GM19438 (cell line): ENCODE data around the gene PCNX2.

Experiments used
- ATAC-seq: cut with Tn5 transposase; IDR thresholded peaks from one replicate; pipeline ENCODE4 v1.9.1; 2021; ENCODE audit warnings: low read depth; ENCODE audit not compliant: unreplicated experiment

The PCNX2 gene

GRCh38 chr1:233295237-233295974 lies at the start of gene PCNX2:
Gene PCNX2, minus strand, starts transcription at chr1:233295725. Its CDS starts 247 bp downstream, at chr1:233295478.
- peak; percentile 81 for ATAC-seq

GRCh38 chr1:233343262-233343661 lies 47.7 kb upstream of the PCNX2 start:
- ATAC-seq, result no peak

- ATAC-seq, result no peak
Measured at GRCh38 chr1:233342086-233342485, 46.6 kb upstream of the PCNX2 start.

- ATAC-seq, result no peak
Measured at GRCh38 chr1:233340966-233341516, 45.5 kb upstream of the PCNX2 start.

- no peak for ATAC-seq
Measured at GRCh38 chr1:233340031-233340555, 44.6 kb upstream of the PCNX2 start.

- ATAC-seq, result no peak
Measured at GRCh38 chr1:233338102-233338501, 42.6 kb upstream of the PCNX2 start.

- no peak for ATAC-seq
Measured at GRCh38 chr1:233337505-233337904, 42.0 kb upstream of the PCNX2 start.

GRCh38 chr1:233336554-233337456 lies 41.3 kb upstream of the PCNX2 start:
- ATAC-seq, result no peak

GRCh38 chr1:233334092-233334491 lies 38.6 kb upstream of the PCNX2 start:
- ATAC-seq, result no peak

GRCh38 chr1:233333086-233333485 lies 37.6 kb upstream of the PCNX2 start:
- ATAC-seq, result no peak

- no peak for ATAC-seq
Measured at GRCh38 chr1:233331676-233332519, 36.4 kb upstream of the PCNX2 start.

GRCh38 chr1:233328142-233328921 lies 32.8 kb upstream of the PCNX2 start:
- ATAC-seq, result peak; percentile 32

- peak; percentile 53 for ATAC-seq
Measured at GRCh38 chr1:233327651-233328141, 32.2 kb upstream of the PCNX2 start, which contains the start of gene MAP3K21. Gene MAP3K21, plus strand, starts transcription at chr1:233327724. Its CDS starts 305 bp downstream, at chr1:233328029.

GRCh38 chr1:233326811-233327650 lies 31.5 kb upstream of the PCNX2 start:
- peak; percentile 81 for ATAC-seq

- ATAC-seq, result no peak
Measured at GRCh38 chr1:233326319-233326718, 30.8 kb upstream of the PCNX2 start.

GRCh38 chr1:233323718-233324117 lies 28.2 kb upstream of the PCNX2 start:
- no peak for ATAC-seq

GRCh38 chr1:233320023-233320422 lies 24.5 kb upstream of the PCNX2 start:
- ATAC-seq, result no peak

- ATAC-seq, result no peak
Measured at GRCh38 chr1:233319272-233319671, 23.7 kb upstream of the PCNX2 start.
